Measurements from ENCODE around the gene STK11IP. TPM values are rescaled to one million over a fixed set of nuclear protein-coding genes. Genes with fewer than 3 reads are reported as not detected.

The STK11IP gene
- total and polyA plus RNA-seq, 2 donors (not counting 1 experiment from before 2014, with no cell fraction given): 46.8 to 55.6 TPM

- no peak for DNase-seq
- Histone ChIP-seq H3K9me3 (ENCODE audit: control extremely low read depth in 1 of 3, control insufficient read depth in 2 of 3, insufficient read depth in 1 of 3, low read length in 2 of 3) (no peaks in the 10 kb centered on the region), H3K4me2 (replicated peaks; ENCODE audit: low read depth, low read length, poor library complexity, severe bottlenecking) (no peak overlapping the region)
Measured at GRCh38 chr2:219636941-219637841, 39.5 kb downstream of the STK11IP start.

More at GRCh38 chr2:219636941-219637841, 39.5 kb downstream of the STK11IP start:
- H3K4me3 ChIP-seq (ENCODE audit: control extremely low read depth in 1 of 5, extremely low read depth in 1 of 5, insufficient read depth in 1 of 5, low read depth in 2 of 5, low read length in 4 of 5): no peak overlapping the region
- H4K20me1 ChIP-seq (ENCODE audit: control insufficient read depth, insufficient read depth, low read length, poor library complexity, severe bottlenecking): no peaks in the 10 kb centered on the region
- H3K27me3 ChIP-seq (replicated peaks in 1 of 4; ENCODE audit: control extremely low read depth in 1 of 4, control insufficient read depth in 3 of 4, insufficient read depth in 4 of 4, low read length in 3 of 4): peaks cover 0 to 26% (median 2%) of the 10 kb centered on the region in 4 experiments
- peaks cover 0 to 5% of the 10 kb centered on the region in 2 donors for H3K4me1 ChIP-seq (ENCODE audit: control insufficient read depth in 2 of 2, insufficient read depth in 2 of 2, low read length in 2 of 2)
- no peak for ATAC-seq (ENCODE audit: low read depth)
- H3K27ac ChIP-seq (ENCODE audit: low read length in 2 of 2): no peak overlapping the region
- no peaks in the 10 kb centered on the region for H3K9me3 Mint-ChIP-seq (ENCODE audit: insufficient read depth)
- no peak overlapping the region for H2AFZ ChIP-seq (ENCODE audit: insufficient read depth, low read depth, low read length, poor library complexity, severe bottlenecking)
- POLR2A ChIA-PET: no interaction called here
- peaks cover 27% of the 10 kb centered on the region for H3K27me3 Mint-ChIP-seq
- H3K4me1 Mint-ChIP-seq: peaks cover 4% of the 10 kb centered on the region
- 90% methylated on average over 11 of the region's 13 CpGs for WGBS (ENCODE audit: insufficient coverage)
- no peaks in the 10 kb centered on the region for H3K36me3 ChIP-seq (replicated peaks in 1 of 2; ENCODE audit: control extremely low read depth in 1 of 2, control insufficient read depth in 1 of 2, extremely low read depth in 1 of 2, insufficient read depth in 2 of 2, low read length in 1 of 2)
- H3K79me2 ChIP-seq (ENCODE audit: control insufficient read depth, insufficient read depth, low read length): no peaks in the 10 kb centered on the region
- TF ChIP-seq EZH2 (IDR thresholded peaks at IDR 0.05; ENCODE audit: borderline replicate concordance, insufficient read depth, low read depth, low read length, poor library complexity, severe bottlenecking) (no peak), CTCF (IDR thresholded peaks at IDR 0.05) (no peak)
- intact Hi-C loops (cut with micrococcal nuclease): no loop called here
- no peak overlapping the region for H3K9ac ChIP-seq (ENCODE audit: low read length)
- no peak overlapping the region for H3K4me3 Mint-ChIP-seq
- CTCF ChIA-PET: no interaction called here
- no peak overlapping the region for H3K27ac Mint-ChIP-seq
